GM06990 (cell line): ENCODE measurements around the gene MDM2.

Experiments used
- DNase-seq: peaks from one replicate; pipeline ENCODE4 v3.0.0-alpha.2; 2011; ENCODE audit not compliant: insufficient read length; ENCODE audit errors: extremely low read depth
- H3K27me3 ChIP-seq: replicated peaks from 2 replicates; pipeline ENCODE4 v1.6.0; 2011; ENCODE audit warnings: low read length; ENCODE audit not compliant: control insufficient read depth, insufficient read depth
- H3K36me3 ChIP-seq: 2 replicates; pipeline ENCODE4 v1.5.1; 2011; ENCODE audit warnings: low read length; ENCODE audit not compliant: control insufficient read depth, insufficient read depth
- H3K4me3 ChIP-seq: replicated peaks from 2 replicates; pipeline ENCODE4 v1.5.1; 2011; ENCODE audit warnings: low read depth, mild to moderate bottlenecking, control low read depth, low read length
- CTCF ChIP-seq: IDR thresholded peaks from 2 replicates; pipeline ENCODE4 v1.5.1; 2011; ENCODE audit warnings: low read length, control low read depth, mild to moderate bottlenecking, inconsistent platforms; ENCODE audit not compliant: insufficient read depth, poor library complexity, severe bottlenecking

Gene MDM2

GRCh38 chr12:68791897-68792481 is 16.0 kb upstream of the MDM2 start:
- no peak overlapping the region for H3K4me3 ChIP-seq
- no peak for TF ChIP-seq CTCF
- H3K27me3 ChIP-seq = no peaks in the 10 kb centered on the region
- H3K36me3 ChIP-seq = no peaks in the 10 kb centered on the region
- no peak for DNase-seq

GRCh38 chr12:68792952-68793351 is 15.0 kb upstream of the MDM2 start:
- Histone ChIP-seq H3K36me3 (no peaks in the 10 kb centered on the region), H3K4me3 (no peak overlapping the region)

GRCh38 chr12:68793436-68793835 is 14.5 kb upstream of the MDM2 start:
- Histone ChIP-seq H3K36me3 (no peaks in the 10 kb centered on the region), H3K27me3 (no peaks in the 10 kb centered on the region), H3K4me3 (no peak overlapping the region)
- no peak for TF ChIP-seq CTCF
- no peak for DNase-seq

More at GRCh38 chr12:68792952-68793351, 15.0 kb upstream of the MDM2 start:
- TF ChIP-seq CTCF = no peak
- peak; percentile 13 for DNase-seq
- no peaks in the 10 kb centered on the region for H3K27me3 ChIP-seq

GRCh38 chr12:68793975-68794652 is 13.9 kb upstream of the MDM2 start:
- H3K27me3 ChIP-seq = no peaks in the 10 kb centered on the region
- TF ChIP-seq CTCF = no peak
- no peaks in the 10 kb centered on the region for H3K36me3 ChIP-seq
- no peak for DNase-seq
- no peak overlapping the region for H3K4me3 ChIP-seq

GRCh38 chr12:68794653-68795251 is 13.2 kb upstream of the MDM2 start:
- Histone ChIP-seq H3K36me3 (no peaks in the 10 kb centered on the region), H3K4me3 (no peak overlapping the region), H3K27me3 (no peaks in the 10 kb centered on the region)
- TF ChIP-seq CTCF = no peak
- no peak for DNase-seq
